ENCODE measurements around the gene GGTLC3. TPM values are rescaled to one million over a fixed set of nuclear protein-coding genes. Genes with fewer than 3 reads are reported as not detected.
"Not testable (repeated sequence)": the region's sequence is repeated elsewhere in the genome, so short reads cannot be mapped to it uniquely, and the experiment has no call there.

GGTLC3 gene
- polyA plus RNA-seq, 4 donors = 1.2 TPM; not detected in 3

- DNase-seq (ENCODE audit: low read depth in 4 of 4, low spot score in 3 of 4) = not testable (repeated sequence)
Observed at GRCh38 chr22:18522762-18523161, 4.8 kb upstream of the GGTLC3 start.

GRCh38 chr22:18513454-18513853 is 4.5 kb downstream of the GGTLC3 start:
- not testable (repeated sequence) for DNase-seq (ENCODE audit: low read depth in 4 of 4, low spot score in 3 of 4)

GRCh38 chr22:18512378-18512777 is 5.6 kb downstream of the GGTLC3 start:
- DNase-seq (ENCODE audit: low read depth in 4 of 4, low spot score in 3 of 4) = not testable (repeated sequence)

- DNase-seq (ENCODE audit: low read depth in 4 of 4, low spot score in 3 of 4) = not testable (repeated sequence)
Observed at GRCh38 chr22:18511327-18511726, 6.6 kb downstream of the GGTLC3 start.

- not testable (repeated sequence) for DNase-seq (ENCODE audit: low read depth in 4 of 4, low spot score in 3 of 4)
Observed at GRCh38 chr22:18496227-18496626, 21.7 kb downstream of the GGTLC3 start.

Other genes starting within 250 kb of the GGTLC3 start
- gene TMEM191B, start 9.6 kb upstream of the GGTLC3 start, polyA plus RNA-seq (ENCODE audit: insufficient read length in 4 of 4) = 1 to 10 TPM in 1 of 4 donors, under 1 TPM in 2, not detected in 1; 0.31 to 1.5 (median 0.43) TPM
- under 1 TPM; 0.14 to 0.32 (median 0.29) TPM for gene RIMBP3, start 93.8 kb upstream of the GGTLC3 start, polyA plus RNA-seq (ENCODE audit: insufficient read length in 4 of 4)

All from left renal pelvis (tissue), 4 donors.